ENCODE data around the gene GRIK2.

The GRIK2 gene

GRCh38 chr6:101541894-101542293 is 148.4 kb downstream of the GRIK2 start:
- no peak for DNase-seq (ENCODE audit: low read depth)
- TF ChIP-seq CTCF (IDR thresholded peaks at IDR 0.05; ENCODE audit: low read length, missing control alignments) = no peak
- H3K4me3 ChIP-seq (replicated peaks; ENCODE audit: low read depth, low read length) = no peak overlapping the region

- H3K4me3 ChIP-seq (replicated peaks; ENCODE audit: low read depth, low read length) = no peak overlapping the region
- no peak for DNase-seq (ENCODE audit: low read depth)
- TF ChIP-seq CTCF (IDR thresholded peaks at IDR 0.05; ENCODE audit: low read length, missing control alignments) = no peak
These were observed 150.3 kb downstream of the GRIK2 start for GRCh38 chr6:101543796-101544195.

DNA sequence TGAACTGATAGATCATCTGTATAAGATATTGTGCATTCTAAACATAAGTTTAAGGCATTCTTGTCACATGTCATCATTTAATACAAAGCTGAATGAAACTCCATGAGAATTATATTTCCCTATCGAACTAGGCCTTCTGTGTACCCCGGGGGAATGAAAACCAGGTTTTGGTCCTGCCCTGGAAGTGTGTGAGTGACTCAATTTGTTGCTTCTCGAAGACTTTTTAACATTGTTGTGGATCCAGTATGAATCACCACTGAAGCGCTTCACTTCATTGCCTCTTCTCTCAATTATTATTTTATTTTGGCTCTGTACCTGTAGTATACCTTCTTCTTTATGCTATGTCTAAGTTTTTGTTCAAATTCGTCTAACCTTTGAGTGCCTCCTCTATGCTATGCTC is 150.8 kb downstream of the GRIK2 start:
- no peak for TF ChIP-seq CTCF (IDR thresholded peaks at IDR 0.05; ENCODE audit: low read length, missing control alignments)
- H3K4me3 ChIP-seq (replicated peaks; ENCODE audit: low read depth, low read length) = no peak overlapping the region
- DNase-seq (ENCODE audit: low read depth) = no peak

DNA sequence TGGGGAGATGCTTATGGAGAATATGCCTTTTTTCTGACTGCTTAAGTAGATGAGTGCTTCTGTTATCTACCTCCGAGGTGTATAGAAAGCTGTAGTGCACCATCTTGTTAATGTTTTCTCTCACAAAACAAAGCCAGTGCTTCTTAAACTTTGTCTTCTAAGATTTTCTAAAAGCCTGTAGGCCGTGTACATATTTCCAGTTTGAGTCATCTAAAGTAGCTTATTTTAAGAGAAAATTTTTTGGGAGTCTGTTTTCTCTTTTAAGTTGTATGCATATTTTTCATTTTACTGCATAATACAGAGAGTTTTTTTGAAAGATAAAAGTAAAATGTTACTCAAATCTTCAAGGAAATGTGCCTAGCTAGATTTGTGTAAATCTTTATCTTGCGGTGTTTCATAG is 151.7 kb downstream of the GRIK2 start:
- H3K4me3 ChIP-seq (replicated peaks; ENCODE audit: low read depth, low read length) = no peak overlapping the region
- TF ChIP-seq CTCF (IDR thresholded peaks at IDR 0.05; ENCODE audit: low read length, missing control alignments) = no peak
- peak; percentile 16 for DNase-seq (ENCODE audit: low read depth)

DNA sequence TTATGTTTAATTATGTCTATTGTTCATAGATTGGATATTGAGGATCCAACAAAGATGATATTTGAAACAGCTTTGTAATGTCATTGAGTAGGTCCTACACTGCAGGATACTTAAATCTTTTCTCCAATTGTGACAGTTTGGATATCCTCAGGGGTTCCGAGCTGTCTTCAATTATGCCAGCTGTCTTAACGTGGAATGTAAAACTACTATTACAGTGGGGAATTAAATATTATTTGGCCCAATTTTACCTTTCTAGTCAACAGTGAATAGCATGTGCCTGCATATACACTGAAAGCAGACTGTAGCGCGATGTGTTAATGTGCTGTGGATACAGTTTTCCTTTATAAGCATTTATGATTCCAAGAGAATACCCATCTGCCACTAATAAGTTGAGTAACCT is 156.9 kb downstream of the GRIK2 start:
- TF ChIP-seq CTCF (IDR thresholded peaks at IDR 0.05; ENCODE audit: low read length, missing control alignments) = no peak
- DNase-seq (ENCODE audit: low read depth) = no peak
- no peak overlapping the region for H3K4me3 ChIP-seq (replicated peaks; ENCODE audit: low read depth, low read length)

- DNase-seq (ENCODE audit: low read depth) = no peak
- TF ChIP-seq CTCF (IDR thresholded peaks at IDR 0.05; ENCODE audit: low read length, missing control alignments) = no peak
- no peak overlapping the region for H3K4me3 ChIP-seq (replicated peaks; ENCODE audit: low read depth, low read length)
These were observed 160.7 kb downstream of the GRIK2 start for GRCh38 chr6:101554231-101554630.

GRCh38 chr6:101558712-101559111 is 165.2 kb downstream of the GRIK2 start:
- no peak for DNase-seq (ENCODE audit: low read depth)
- TF ChIP-seq CTCF (IDR thresholded peaks at IDR 0.05; ENCODE audit: low read length, missing control alignments) = no peak
- H3K4me3 ChIP-seq (replicated peaks; ENCODE audit: low read depth, low read length) = no peak overlapping the region

Measured in fibroblast of pulmonary artery (primary cell).